Cardiac muscle cell (in vitro differentiated cells and primary cell): ENCODE data around the gene GZMB. TPM values are rescaled to one million over a fixed set of nuclear protein-coding genes. Genes with fewer than 3 reads are reported as not detected.
"Not testable (repeated sequence)": the region's sequence is repeated elsewhere in the genome, so short reads cannot be mapped to it uniquely, and the experiment has no call there.

Experiments used
- DNase-seq, 2 donors: peaks; one replicate each; pipeline versions ENCODE4 v3.0.0 to v3.0.0-alpha.2; 2010 to 2017; ENCODE audit warnings: low read depth in 1 of 2, low spot score in 1 of 2
- H3K27ac ChIP-seq: fragments of 200-600 bp; sonication (generic); 2 replicates; pipeline ENCODE4 v1.5.1; 2016
- H3K27me3 ChIP-seq: fragments of 200-600 bp; sonication (generic); 2 replicates; pipeline ENCODE4 v1.6.0; 2016; ENCODE audit warnings: control low read depth
- H3K36me3 ChIP-seq: fragments of 200-600 bp; sonication (generic); 2 replicates; pipeline ENCODE4 v1.5.1; 2016; ENCODE audit warnings: control low read depth
- H3K4me1 ChIP-seq: fragments of 200-600 bp; sonication (generic); 2 replicates; pipeline ENCODE4 v1.8.1; 2017; ENCODE audit warnings: low read depth, mild to moderate bottlenecking, mixed run types
- H3K4me3 ChIP-seq: fragments of 200-600 bp; sonication (generic); 2 replicates; pipeline ENCODE4 v1.5.1; 2016; ENCODE audit warnings: mild to moderate bottlenecking
- H3K9me3 ChIP-seq: fragments of 200-600 bp; sonication (generic); 2 replicates; pipeline ENCODE4 v1.5.1; 2017; ENCODE audit warnings: low read depth, mild to moderate bottlenecking, control low read depth
- polyA plus RNA-seq: library from polyadenylated mRNA; unstranded; fragments of >200 nt; fragmentation: Nextera tagmentation; extraction: Ambion mirVana; gene quantifications from 2 replicates; pipeline ENCODE4 v1.2.1, GENCODE V29; 2016
- total RNA-seq: library from RNA; depleted of rRNA; stranded (reverse); fragments of >200 nt; gene quantifications from 2 replicates; pipeline ENCODE4 v1.2.3, GENCODE V29; 2016
- TF ChIP-seq, protein P1 (sequence below): IDR thresholded peaks from 2 replicates; pipeline ENCODE4 v1.5.1; 2012; ENCODE audit warnings: low read depth, mild to moderate bottlenecking, low read length

Gene GZMB
- total and polyA plus RNA-seq, 2 experiments from 2014 or later: not detected

DNA sequence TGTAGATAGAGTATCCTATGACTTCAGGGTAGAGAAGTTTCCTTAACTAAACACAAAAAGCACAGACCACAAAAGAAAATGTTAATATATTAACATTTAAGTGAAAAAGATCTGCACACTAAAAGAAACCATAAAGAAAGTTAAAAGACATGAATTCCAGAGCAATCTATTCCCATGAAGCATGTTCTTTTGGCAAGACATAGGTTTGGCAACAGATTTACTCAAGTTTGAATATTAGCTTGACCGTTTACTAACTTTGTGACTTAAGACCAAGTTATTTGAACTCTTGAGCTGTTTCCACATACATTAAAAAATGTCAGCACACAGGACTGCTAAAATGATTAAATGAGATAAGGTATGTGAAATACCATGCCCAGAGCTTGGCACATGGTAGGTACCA is 35.7 kb upstream of the GZMB start:
- H3K4me3 ChIP-seq: no peak overlapping the region
- H3K27me3 ChIP-seq: no peaks in the 10 kb centered on the region
- no peak overlapping the region for H3K27ac ChIP-seq
- TF ChIP-seq, protein P1, sequence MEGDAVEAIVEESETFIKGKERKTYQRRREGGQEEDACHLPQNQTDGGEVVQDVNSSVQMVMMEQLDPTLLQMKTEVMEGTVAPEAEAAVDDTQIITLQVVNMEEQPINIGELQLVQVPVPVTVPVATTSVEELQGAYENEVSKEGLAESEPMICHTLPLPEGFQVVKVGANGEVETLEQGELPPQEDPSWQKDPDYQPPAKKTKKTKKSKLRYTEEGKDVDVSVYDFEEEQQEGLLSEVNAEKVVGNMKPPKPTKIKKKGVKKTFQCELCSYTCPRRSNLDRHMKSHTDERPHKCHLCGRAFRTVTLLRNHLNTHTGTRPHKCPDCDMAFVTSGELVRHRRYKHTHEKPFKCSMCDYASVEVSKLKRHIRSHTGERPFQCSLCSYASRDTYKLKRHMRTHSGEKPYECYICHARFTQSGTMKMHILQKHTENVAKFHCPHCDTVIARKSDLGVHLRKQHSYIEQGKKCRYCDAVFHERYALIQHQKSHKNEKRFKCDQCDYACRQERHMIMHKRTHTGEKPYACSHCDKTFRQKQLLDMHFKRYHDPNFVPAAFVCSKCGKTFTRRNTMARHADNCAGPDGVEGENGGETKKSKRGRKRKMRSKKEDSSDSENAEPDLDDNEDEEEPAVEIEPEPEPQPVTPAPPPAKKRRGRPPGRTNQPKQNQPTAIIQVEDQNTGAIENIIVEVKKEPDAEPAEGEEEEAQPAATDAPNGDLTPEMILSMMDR: no peak
- no peaks in the 10 kb centered on the region for H3K36me3 ChIP-seq
- H3K4me1 ChIP-seq: no peaks in the 10 kb centered on the region
- H3K9me3 ChIP-seq: no peaks in the 10 kb centered on the region
- no peak for DNase-seq

- TF ChIP-seq, protein P1: no peak
- DNase-seq: no peak
- Histone ChIP-seq H3K27me3 (no peaks in the 10 kb centered on the region), H3K4me3 (no peak overlapping the region), H3K27ac (no peak overlapping the region), H3K9me3 (no peaks in the 10 kb centered on the region), H3K36me3 (no peaks in the 10 kb centered on the region), H3K4me1 (no peaks in the 10 kb centered on the region)
These were observed 31.5 kb upstream of the GZMB start for GRCh38 chr14:24665440-24665991.

GRCh38 chr14:24664366-24664765 is 30.4 kb upstream of the GZMB start:
- Histone ChIP-seq H3K27me3 (no peaks in the 10 kb centered on the region), H3K27ac (no peak overlapping the region), H3K4me1 (no peaks in the 10 kb centered on the region), H3K9me3 (no peaks in the 10 kb centered on the region), H3K4me3 (no peak overlapping the region), H3K36me3 (no peaks in the 10 kb centered on the region)
- DNase-seq: no peak
- TF ChIP-seq, protein P1: no peak

DNA sequence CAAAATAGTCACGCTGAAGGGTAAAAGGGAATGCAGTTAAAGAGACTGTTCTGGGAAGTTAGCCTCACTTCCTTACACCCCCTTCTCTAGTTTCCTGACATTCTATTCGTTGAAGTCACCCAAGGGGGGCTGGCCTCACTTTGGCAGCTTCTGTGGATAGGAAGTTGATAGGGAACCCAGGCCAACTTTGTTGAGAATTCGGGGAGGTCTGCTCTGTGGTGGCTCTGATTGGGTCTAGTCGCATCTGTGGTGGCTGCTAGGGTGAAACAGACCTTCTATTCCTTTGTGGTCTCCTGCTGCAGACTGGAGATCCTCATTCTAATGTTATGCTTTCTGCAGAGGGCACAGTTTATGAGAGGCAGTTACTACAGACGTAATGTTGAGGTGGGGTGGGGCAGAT is 28.8 kb upstream of the GZMB start:
- H3K4me3 ChIP-seq: no peak overlapping the region
- no peak for DNase-seq
- no peak overlapping the region for H3K27ac ChIP-seq
- TF ChIP-seq, protein P1: no peak
- H3K4me1 ChIP-seq: no peaks in the 10 kb centered on the region
- H3K27me3 ChIP-seq: no peaks in the 10 kb centered on the region
- H3K9me3 ChIP-seq: no peaks in the 10 kb centered on the region
- no peaks in the 10 kb centered on the region for H3K36me3 ChIP-seq

DNA sequence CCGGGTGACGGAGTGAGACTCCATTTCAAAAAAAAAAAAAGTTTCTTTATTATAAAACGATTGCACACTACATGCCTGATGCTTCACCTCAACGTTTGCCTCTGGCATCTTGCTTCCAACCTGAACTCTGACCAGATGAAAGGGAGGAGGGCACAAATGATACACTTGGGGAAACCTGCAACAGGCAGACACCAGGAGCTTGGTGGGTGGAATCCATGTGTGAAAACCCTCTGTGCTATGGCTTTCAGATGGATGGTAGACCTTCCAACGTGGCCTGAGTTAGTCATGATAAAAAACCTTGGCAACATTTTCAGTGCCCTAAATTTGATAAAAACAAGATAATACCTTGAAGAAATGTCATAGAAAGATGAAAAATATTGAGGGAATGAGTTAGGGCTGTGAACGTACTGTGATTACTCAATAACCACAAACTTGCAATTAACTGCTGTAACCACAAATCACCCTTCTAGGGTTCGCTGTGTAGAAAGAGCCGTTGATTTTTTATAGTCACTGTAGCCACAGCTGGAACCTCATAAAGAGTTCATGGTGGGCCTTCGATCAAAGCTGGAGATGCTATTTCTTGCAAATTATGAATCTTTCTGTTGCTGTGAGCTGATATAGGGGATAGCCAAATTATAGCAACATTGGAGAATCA is 26.1 kb upstream of the GZMB start:
- H3K4me1 ChIP-seq: no peaks in the 10 kb centered on the region
- no peak overlapping the region for H3K4me3 ChIP-seq
- TF ChIP-seq, protein P1: no peak
- no peaks in the 10 kb centered on the region for H3K27me3 ChIP-seq
- no peaks in the 10 kb centered on the region for H3K9me3 ChIP-seq
- no peak for DNase-seq
- no peak overlapping the region for H3K27ac ChIP-seq
- no peaks in the 10 kb centered on the region for H3K36me3 ChIP-seq

DNA sequence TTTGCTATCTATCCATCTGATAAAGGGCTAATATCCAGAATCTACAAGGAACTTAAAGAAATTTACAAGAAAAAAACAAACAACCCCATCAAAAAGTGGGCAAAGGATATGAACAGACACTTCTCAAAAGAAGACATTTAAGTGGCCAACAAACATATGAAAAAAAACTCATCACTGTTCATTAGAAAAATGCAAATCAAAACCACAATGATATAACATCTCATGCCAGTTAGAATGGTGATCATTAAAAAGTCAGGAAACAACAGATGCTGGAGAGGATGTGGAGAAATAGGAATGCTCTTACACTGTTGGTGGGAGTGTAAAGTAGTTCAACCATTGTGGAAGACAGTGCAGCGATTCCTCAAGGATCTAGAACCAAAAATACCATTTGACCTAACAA is 14.4 kb upstream of the GZMB start:
- not testable (repeated sequence) for H3K27ac ChIP-seq, H3K27me3 ChIP-seq, H3K4me3 ChIP-seq, H3K4me1 ChIP-seq, H3K36me3 ChIP-seq, H3K9me3 ChIP-seq, DNase-seq
